ENCODE measurements around the gene SMIM5. TPM values are rescaled to one million over a fixed set of nuclear protein-coding genes. Genes with fewer than 3 reads are reported as not detected.

The SMIM5 gene
- total and polyA plus RNA-seq, 2 of the 13 experiments (the other 11 are each of a cell fraction or from before 2014, with no cell fraction given) = not detected

DNA sequence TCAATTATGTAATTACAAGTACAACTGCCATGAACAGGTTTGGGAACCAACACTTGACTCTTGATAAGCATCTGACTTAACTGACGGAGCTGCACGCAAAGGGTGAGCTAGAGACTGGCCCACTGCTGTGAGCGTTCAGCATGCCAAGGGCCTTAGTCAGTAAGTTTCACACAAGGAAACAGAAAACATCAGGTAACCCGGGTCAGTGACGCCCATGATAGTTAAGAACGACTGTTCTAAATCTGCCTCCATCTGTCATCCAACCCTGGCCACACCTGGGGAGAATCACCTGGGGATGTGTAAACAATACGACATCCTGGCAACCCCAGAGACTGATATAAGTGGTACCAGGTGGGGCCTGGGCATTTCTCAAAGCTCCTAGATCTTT lies 12.3 kb downstream of the SMIM5 start (continued):
- peak; percentile 38; the same call in 1 of the 2 replicates for TF ChIP-seq ZFP36L1 (CRISPR knock-in tag; IDR thresholded peaks at IDR 0.05)
- no peak for TF ChIP-seq NFATC3 (CRISPR knock-in tag; IDR thresholded peaks at IDR 0.05)
- TF ChIP-seq GTF3A (CRISPR knock-in tag; conservative IDR thresholded peaks at IDR 0.05) = peak; percentile 16; the same call in 1 of the 2 replicates
- TF ChIP-seq POGK (CRISPR knock-in tag; conservative IDR thresholded peaks at IDR 0.05) = no peak
- TF ChIP-seq ZNF883 (CRISPR knock-in tag; IDR thresholded peaks at IDR 0.05; ENCODE audit: not compliant biosample characterization) = peak; percentile 6
- no peak for TF ChIP-seq HCFC1 (IDR thresholded peaks at IDR 0.05; ENCODE audit: low read depth, low read length)
- 0 out of 2 replicates have a peak, but pooled peaks have one; percentile 25 for TF ChIP-seq TFAP4 (IDR thresholded peaks at IDR 0.05; ENCODE audit: borderline replicate concordance, low read depth)
- no peak for TF ChIP-seq THAP7 (CRISPR knock-in tag; IDR thresholded peaks at IDR 0.05)

All from HepG2 (cell line).